PFSK-1 (cell line): Measurements from ENCODE around the gene MTA3.

Source experiments
- FOXP2 ChIP-seq: optimal IDR thresholded peaks from 2 replicates; pipeline ENCODE3; 2011; ENCODE audit warnings: borderline replicate concordance, control low read depth, inconsistent platforms; ENCODE audit not compliant: insufficient read depth; ENCODE audit errors: extremely low read length, extremely low read depth
- POLR2AphosphoS5 ChIP-seq: IDR thresholded peaks from 2 replicates; pipeline ENCODE4 v1.6.1; 2012; ENCODE audit warnings: low read depth, mild to moderate bottlenecking, control low read depth, low read length, moderate library complexity
- REST ChIP-seq, 2 experiments: IDR thresholded peaks; 2 replicates each; pipeline versions ENCODE4 v1.6.1 to v1.8.0; 2011 to 2012; ENCODE audit warnings: low read depth in 2 of 2, low read length in 2 of 2, control low read depth in 1 of 2, inconsistent platforms in 1 of 2, mild to moderate bottlenecking in 1 of 2, moderate library complexity in 1 of 2; ENCODE audit not compliant: insufficient read depth in 1 of 2
- SIN3A ChIP-seq: IDR thresholded peaks from 2 replicates; pipeline ENCODE4 v1.6.1; 2012; ENCODE audit warnings: mild to moderate bottlenecking, low read length, moderate library complexity, borderline replicate concordance; ENCODE audit not compliant: insufficient read depth
- TAF1 ChIP-seq: IDR thresholded peaks from 2 replicates; pipeline ENCODE4 v1.6.1; 2012; ENCODE audit warnings: low read length, control low read depth, borderline replicate concordance; ENCODE audit not compliant: insufficient read depth

The MTA3 gene

DNA sequence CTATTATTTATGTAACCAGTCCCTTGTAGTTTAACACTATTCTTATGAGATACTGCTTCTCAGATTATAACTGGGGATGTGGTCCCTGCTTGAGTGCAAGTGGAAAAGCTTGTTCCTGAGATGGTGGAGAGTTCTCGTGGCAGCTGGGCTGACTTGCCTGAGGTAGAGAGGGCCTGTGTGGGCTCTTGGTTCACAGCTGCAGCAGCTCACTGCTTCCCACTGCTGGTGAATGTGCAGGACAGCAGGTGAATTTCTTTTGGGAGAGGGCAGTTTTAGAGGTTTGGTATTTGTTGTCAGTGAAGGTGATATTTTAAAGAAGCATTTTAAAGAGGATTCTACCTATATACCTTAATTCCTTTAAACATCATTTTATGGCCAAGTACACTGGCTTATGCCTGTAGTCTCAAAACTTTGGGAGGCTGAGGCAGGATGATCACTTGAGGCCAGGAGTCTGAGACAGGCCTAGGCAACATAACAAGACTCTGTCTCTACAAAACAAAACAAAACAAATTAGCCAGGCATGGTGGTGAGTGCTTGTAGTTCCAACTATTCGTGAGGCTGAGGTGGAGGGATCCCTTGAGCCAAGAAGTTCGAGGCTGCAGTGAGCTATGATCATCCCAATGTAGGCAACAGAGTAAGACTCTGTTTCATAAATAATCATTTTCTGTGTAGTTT is 94.8 kb downstream of the MTA3 start:
- no peak for TF ChIP-seq TAF1
- TF ChIP-seq POLR2AphosphoS5 = no peak
- TF ChIP-seq FOXP2 = no peak
- no peak for TF ChIP-seq REST (IDR thresholded peaks at IDR 0.05; ENCODE audit: insufficient read depth in 1 of 2, low read depth in 2 of 2, low read length in 2 of 2)
- no peak for TF ChIP-seq SIN3A

DNA sequence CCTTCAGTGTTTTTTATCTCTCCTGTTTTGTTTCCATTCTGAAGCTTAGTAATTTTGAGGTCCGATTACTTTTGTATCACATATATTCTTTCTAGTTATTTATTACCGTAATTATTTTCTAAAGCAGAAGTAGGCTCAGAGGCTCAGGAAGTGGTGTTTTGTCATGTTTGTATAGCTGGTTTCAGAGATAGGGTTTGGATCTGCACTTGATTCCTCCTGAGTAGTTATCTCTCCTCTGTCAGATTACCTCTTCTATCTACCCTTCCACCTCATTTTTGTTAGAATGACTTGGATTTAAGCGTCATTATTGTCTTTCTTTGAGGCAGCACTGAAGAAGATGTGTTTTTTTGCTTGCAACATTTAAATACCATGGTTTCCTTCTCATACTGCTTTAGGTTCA is 95.4 kb downstream of the MTA3 start:
- TF ChIP-seq POLR2AphosphoS5 (no peak), SIN3A (no peak), FOXP2 (no peak), TAF1 (no peak), REST (IDR thresholded peaks at IDR 0.05; ENCODE audit: insufficient read depth in 1 of 2, low read depth in 2 of 2, low read length in 2 of 2) (no peak)

- TF ChIP-seq TAF1 (no peak), REST (IDR thresholded peaks at IDR 0.05; ENCODE audit: insufficient read depth in 1 of 2, low read depth in 2 of 2, low read length in 2 of 2) (no peak), POLR2AphosphoS5 (no peak), FOXP2 (no peak), SIN3A (no peak)
Observed at GRCh38 chr2:42673989-42674579, 105.7 kb downstream of the MTA3 start.

DNA sequence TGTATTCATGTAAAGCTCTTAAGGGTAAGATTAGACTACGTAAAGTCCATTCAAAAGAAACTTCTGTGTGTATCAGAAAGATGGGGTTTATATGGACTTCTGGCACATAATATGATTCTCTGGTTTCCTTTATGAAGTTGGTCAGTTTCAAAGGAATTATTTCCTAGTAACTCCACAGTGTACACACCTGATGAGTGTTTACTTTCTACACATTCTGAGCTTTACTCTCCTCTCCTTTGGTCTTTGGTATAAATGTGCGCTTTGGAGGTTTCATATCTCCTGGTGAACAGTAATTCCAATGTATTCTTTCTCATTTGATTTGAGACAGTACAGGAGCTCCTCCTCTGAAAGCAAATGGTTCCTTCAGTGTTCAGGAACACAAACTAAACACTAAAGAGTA is 107.4 kb downstream of the MTA3 start:
- TF ChIP-seq FOXP2 (no peak), REST (IDR thresholded peaks at IDR 0.05; ENCODE audit: insufficient read depth in 1 of 2, low read depth in 2 of 2, low read length in 2 of 2) (no peak), POLR2AphosphoS5 (no peak), TAF1 (no peak), SIN3A (no peak)

GRCh38 chr2:42685303-42685702 is 116.9 kb downstream of the MTA3 start:
- TF ChIP-seq SIN3A = no peak
- no peak for TF ChIP-seq POLR2AphosphoS5
- TF ChIP-seq FOXP2 = no peak
- TF ChIP-seq REST (IDR thresholded peaks at IDR 0.05; ENCODE audit: insufficient read depth in 1 of 2, low read depth in 2 of 2, low read length in 2 of 2) = no peak
- TF ChIP-seq TAF1 = no peak
